Activated naive CD8-positive, alpha-beta T cell (primary cell): ENCODE data around the gene PSMA7.

ENCODE experiments used
- H3K27ac Mint-ChIP-seq: one replicate; pipeline ENCODE4 v1.8.0; 2021; ENCODE audit warnings: mixed read lengths
- H3K27me3 Mint-ChIP-seq: one replicate; pipeline ENCODE4 v1.8.0; 2021; ENCODE audit warnings: mixed read lengths
- H3K36me3 Mint-ChIP-seq: one replicate; pipeline ENCODE4 v1.8.0; 2021; ENCODE audit warnings: mixed read lengths
- H3K4me1 Mint-ChIP-seq: one replicate; pipeline ENCODE4 v1.8.0; 2021; ENCODE audit warnings: low read depth, mixed read lengths
- H3K4me3 Mint-ChIP-seq: one replicate; pipeline ENCODE4 v1.8.0; 2021; ENCODE audit warnings: mild to moderate bottlenecking, mixed read lengths
- H3K9me3 Mint-ChIP-seq: one replicate; pipeline ENCODE4 v1.8.0; 2021; ENCODE audit warnings: low read depth, mixed read lengths

The PSMA7 gene

DNA sequence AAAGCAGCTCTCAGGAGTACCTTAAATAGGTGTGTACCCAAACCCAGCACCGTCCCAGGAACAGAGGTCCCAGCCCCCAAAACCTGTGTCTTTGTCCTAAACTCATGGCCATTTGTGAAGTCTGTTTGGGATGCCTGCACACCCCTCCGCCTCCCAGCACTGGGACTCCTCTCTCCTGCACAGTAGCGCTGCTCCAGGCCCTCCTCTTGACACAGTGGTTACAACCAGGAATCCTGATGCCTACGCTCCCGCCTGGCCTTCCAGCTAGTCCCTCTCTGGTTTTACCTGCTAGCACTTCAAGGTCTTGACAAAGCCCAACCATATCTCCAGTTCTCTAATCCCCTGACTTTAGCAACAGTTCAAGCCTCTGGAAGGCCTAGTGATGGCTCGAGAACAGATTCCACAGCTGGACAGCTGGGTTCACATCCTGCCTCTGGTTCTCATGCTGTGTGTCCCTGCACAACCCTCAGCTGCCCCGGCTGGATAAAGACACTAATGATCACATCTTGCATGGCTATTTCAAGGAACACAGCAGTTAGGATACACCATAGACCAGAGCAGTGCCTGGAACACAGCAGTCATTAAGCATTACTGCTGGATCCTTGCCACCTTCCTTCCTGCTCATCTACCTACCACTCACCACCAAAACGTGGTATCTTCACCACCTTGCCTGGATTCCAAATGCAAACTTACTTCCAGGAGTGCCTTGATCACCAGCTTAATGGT, 5.6 kb downstream of the PSMA7 start:
- Mint-ChIP-seq H3K36me3 (peaks cover 10% of the 10 kb centered on the region), H3K4me1 (peaks cover 39% of the 10 kb centered on the region), H3K9me3 (no peaks in the 10 kb centered on the region), H3K4me3 (no peak overlapping the region), H3K27ac (peak overlapping the region; percentile 42), H3K27me3 (no peaks in the 10 kb centered on the region)

GRCh38 chr20:62137092-62137384, 6.2 kb downstream of the PSMA7 start:
- H3K27me3 Mint-ChIP-seq: no peaks in the 10 kb centered on the region

GRCh38 chr20:62136283-62137091, 6.7 kb downstream of the PSMA7 start:
- Mint-ChIP-seq H3K4me1 (peaks cover 38% of the 10 kb centered on the region), H3K9me3 (no peaks in the 10 kb centered on the region), H3K4me3 (no peak overlapping the region), H3K36me3 (peaks cover 12% of the 10 kb centered on the region), H3K27ac (peak overlapping the region; percentile 86), H3K27me3 (no peaks in the 10 kb centered on the region)

More at GRCh38 chr20:62137092-62137384, 6.2 kb downstream of the PSMA7 start:
- Mint-ChIP-seq H3K4me3 (no peak overlapping the region), H3K27ac (peak overlapping the region; percentile 86), H3K9me3 (no peaks in the 10 kb centered on the region), H3K4me1 (peaks cover 41% of the 10 kb centered on the region), H3K36me3 (peaks cover 10% of the 10 kb centered on the region)

GRCh38 chr20:62135573-62136266, 7.5 kb downstream of the PSMA7 start:
- Mint-ChIP-seq H3K36me3 (peaks cover 9% of the 10 kb centered on the region), H3K4me3 (no peak overlapping the region), H3K9me3 (no peaks in the 10 kb centered on the region), H3K27ac (no peak overlapping the region), H3K27me3 (no peaks in the 10 kb centered on the region), H3K4me1 (peaks cover 35% of the 10 kb centered on the region)

DNA sequence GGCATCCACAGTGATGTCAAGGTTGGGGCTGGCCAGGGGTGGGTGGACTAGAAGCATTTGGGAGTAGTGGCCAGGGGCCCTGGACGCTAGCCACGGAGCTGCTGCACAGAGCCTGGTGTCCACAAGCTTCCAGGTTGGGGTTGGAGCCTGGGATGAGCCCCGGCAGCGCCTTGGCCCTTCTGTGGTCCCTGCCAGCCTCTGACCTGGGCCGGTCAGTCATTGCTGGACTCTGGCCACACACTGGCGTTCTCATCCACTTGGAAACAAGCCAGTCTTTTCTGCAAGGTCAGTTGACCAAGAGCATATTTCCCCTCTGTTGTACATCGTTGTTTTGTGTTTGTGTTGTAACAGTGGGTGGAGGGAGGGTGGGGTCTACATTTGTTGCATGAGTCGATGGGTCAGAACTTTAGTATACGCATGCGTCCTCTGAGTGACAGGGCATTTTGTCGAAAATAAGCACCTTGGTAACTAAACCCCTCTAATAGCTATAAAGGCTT, 8.4 kb downstream of the PSMA7 start:
- Mint-ChIP-seq H3K4me1 (peaks cover 30% of the 10 kb centered on the region), H3K36me3 (peaks cover 8% of the 10 kb centered on the region), H3K27ac (no peak overlapping the region), H3K9me3 (no peaks in the 10 kb centered on the region), H3K27me3 (no peaks in the 10 kb centered on the region), H3K4me3 (no peak overlapping the region)

GRCh38 chr20:62133864-62134263, 9.3 kb downstream of the PSMA7 start:
- no peak overlapping the region for H3K4me3 Mint-ChIP-seq
- H3K27ac Mint-ChIP-seq: peak overlapping the region; percentile 81
- no peaks in the 10 kb centered on the region for H3K9me3 Mint-ChIP-seq
- H3K4me1 Mint-ChIP-seq: peaks cover 30% of the 10 kb centered on the region
- H3K27me3 Mint-ChIP-seq: no peaks in the 10 kb centered on the region
- H3K36me3 Mint-ChIP-seq: peaks cover 8% of the 10 kb centered on the region

GRCh38 chr20:62133051-62133845, 9.9 kb downstream of the PSMA7 start:
- Mint-ChIP-seq H3K9me3 (no peaks in the 10 kb centered on the region), H3K27me3 (no peaks in the 10 kb centered on the region), H3K4me3 (no peak overlapping the region), H3K27ac (peak overlapping the region; percentile 81), H3K4me1 (peaks cover 31% of the 10 kb centered on the region), H3K36me3 (peaks cover 7% of the 10 kb centered on the region)

- Mint-ChIP-seq H3K27ac (peak overlapping the region; percentile 64), H3K27me3 (no peaks in the 10 kb centered on the region), H3K4me1 (peaks cover 27% of the 10 kb centered on the region), H3K4me3 (no peak overlapping the region), H3K9me3 (no peaks in the 10 kb centered on the region), H3K36me3 (peaks cover 8% of the 10 kb centered on the region)
Observed at GRCh38 chr20:62132421-62132820, 10.8 kb downstream of the PSMA7 start.

- Mint-ChIP-seq H3K27me3 (no peaks in the 10 kb centered on the region), H3K27ac (peak overlapping the region; percentile 77), H3K4me3 (no peak overlapping the region), H3K4me1 (peaks cover 26% of the 10 kb centered on the region), H3K36me3 (peaks cover 8% of the 10 kb centered on the region), H3K9me3 (no peaks in the 10 kb centered on the region)
Observed at GRCh38 chr20:62131560-62132320, 11.5 kb downstream of the PSMA7 start.

- no peaks in the 10 kb centered on the region for H3K27me3 Mint-ChIP-seq
- peaks cover 28% of the 10 kb centered on the region for H3K4me1 Mint-ChIP-seq
- no peak overlapping the region for H3K27ac Mint-ChIP-seq
- no peak overlapping the region for H3K4me3 Mint-ChIP-seq
- H3K36me3 Mint-ChIP-seq: peaks cover 8% of the 10 kb centered on the region
- no peaks in the 10 kb centered on the region for H3K9me3 Mint-ChIP-seq
Observed at GRCh38 chr20:62129731-62130531, 13.3 kb downstream of the PSMA7 start.

DNA sequence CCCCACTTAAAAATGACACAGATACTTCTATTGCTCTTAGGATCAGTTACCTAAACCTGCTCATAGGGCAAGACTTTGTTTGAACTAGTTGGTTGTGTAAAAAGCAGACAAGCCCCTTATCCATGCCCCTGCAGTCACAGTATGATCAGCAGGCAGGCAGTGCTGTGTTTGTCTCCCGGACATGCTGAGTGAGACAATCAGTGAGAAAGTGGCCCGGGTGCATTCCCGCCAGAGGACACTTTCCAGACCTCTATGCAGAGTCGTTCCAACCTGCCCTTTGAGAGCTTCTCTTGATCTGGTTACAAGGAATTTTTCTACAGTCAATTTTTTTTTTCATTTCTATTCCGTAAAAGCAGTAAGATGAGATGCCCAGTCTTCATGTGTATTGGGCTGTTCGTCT, 14.7 kb downstream of the PSMA7 start:
- Mint-ChIP-seq H3K9me3 (no peaks in the 10 kb centered on the region), H3K36me3 (peaks cover 6% of the 10 kb centered on the region), H3K4me1 (peaks cover 40% of the 10 kb centered on the region), H3K27ac (peak overlapping the region; percentile 34), H3K27me3 (no peaks in the 10 kb centered on the region), H3K4me3 (no peak overlapping the region)

DNA sequence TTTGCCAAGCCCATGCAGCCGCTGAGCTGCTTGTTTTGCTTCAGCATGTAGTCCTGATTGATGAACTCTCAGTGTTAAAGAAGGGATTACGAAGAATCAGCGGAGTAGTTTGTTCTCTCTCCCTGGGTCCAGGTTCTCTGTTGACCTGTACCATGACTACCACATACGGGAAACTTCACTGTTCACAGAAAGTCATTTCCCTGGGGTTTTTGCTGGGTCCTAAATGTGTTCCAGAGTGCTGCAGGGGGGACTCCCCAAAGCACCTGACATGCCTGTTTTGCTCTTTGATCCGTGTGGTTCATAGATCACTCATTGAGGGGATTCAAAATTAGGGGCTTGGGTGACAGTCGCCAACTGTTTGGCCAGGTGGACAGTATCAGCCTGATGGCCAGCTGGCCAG, 15.4 kb downstream of the PSMA7 start:
- H3K4me1 Mint-ChIP-seq: peaks cover 41% of the 10 kb centered on the region
- H3K9me3 Mint-ChIP-seq: no peaks in the 10 kb centered on the region
- no peak overlapping the region for H3K27ac Mint-ChIP-seq
- no peak overlapping the region for H3K4me3 Mint-ChIP-seq
- H3K36me3 Mint-ChIP-seq: peaks cover 6% of the 10 kb centered on the region
- H3K27me3 Mint-ChIP-seq: no peaks in the 10 kb centered on the region

GRCh38 chr20:62126141-62126540, 17.1 kb downstream of the PSMA7 start:
- H3K27ac Mint-ChIP-seq: no peak overlapping the region
- no peaks in the 10 kb centered on the region for H3K9me3 Mint-ChIP-seq

More at GRCh38 chr20:62126141-62126540, 17.1 kb downstream of the PSMA7 start:
- peaks cover 34% of the 10 kb centered on the region for H3K4me1 Mint-ChIP-seq
- H3K4me3 Mint-ChIP-seq: no peak overlapping the region
- peaks cover 2% of the 10 kb centered on the region for H3K36me3 Mint-ChIP-seq
- no peaks in the 10 kb centered on the region for H3K27me3 Mint-ChIP-seq
